HepG2 (cell line): ENCODE data around the gene PIWIL1. TPM values are rescaled to one million over a fixed set of nuclear protein-coding genes. Genes with fewer than 3 reads are reported as not detected.

Source experiments
- ATAC-seq: fragments of 200-7000 bp; cut with Tn5 transposase; 3 replicates; pipeline ENCODE4 v1.9.1; 2020; ENCODE audit warnings: mild to moderate bottlenecking, moderate library complexity
- BruUV-seq: library from RNA; stranded (reverse); fragments of 400-500 nt; replicated peaks from 2 replicates; lab custom pipeline; 2021; lab: Mats Ljungman, UMichigan
- CTCF ChIA-PET: fragments of 300-600 bp; formaldehyde crosslinking; extraction: SDS; loops from one replicate; lab custom pipeline; 2021; ENCODE audit warnings: low total read pairs, inconsistent platforms, low intra/inter-chr PET ratio; lab: Yijun Ruan, JAX
- POLR2A ChIA-PET: fragments of 350-600 bp; sonication (Branson Sonifier 250); formaldehyde crosslinking; loops from one replicate; lab custom pipeline; 2020; ENCODE audit warnings: antibody characterized with exemption, inconsistent platforms; lab: Yijun Ruan, JAX
- DNase-seq: peaks from one replicate; pipeline ENCODE4 v3.0.0-alpha.2; 2015; ENCODE audit warnings: low spot score
- FAIRE-seq: peaks from 3 replicates; lab custom pipeline; 2011; peaks lifted over from hg19 to GRCh38; lab: Jason Lieb, UNC
- H2AFZ ChIP-seq: one replicate; pipeline ENCODE4 v1.6.1; 2011; ENCODE audit warnings: low read length, inconsistent platforms
- H3K27ac ChIP-seq: fragments of 300-600 bp; 3 replicates; pipeline ENCODE4 v1.8.0; 2011; ENCODE audit warnings: mixed run types, mild to moderate bottlenecking, mixed read lengths, low read length, inconsistent platforms; ENCODE audit not compliant: insufficient read depth; ENCODE audit errors: extremely low read length
- H3K27me3 ChIP-seq, 2 experiments: fragments of 200-600 bp in 1 of 2; 2 replicates in 1 of 2; 3 replicates in 1 of 2; pipeline versions ENCODE4 v1.6.0 to v1.8.0; 2011; ENCODE audit warnings: low read length in 2 of 2, mild to moderate bottlenecking in 2 of 2, moderate library complexity in 2 of 2, inconsistent platforms in 1 of 2; ENCODE audit not compliant: insufficient read depth in 2 of 2, control insufficient read depth in 1 of 2
- H3K36me3 ChIP-seq, 2 experiments: fragments of 200-600 bp in 1 of 2; replicated peaks in 1 of 2; 2 replicates in 1 of 2; 3 replicates in 1 of 2; pipeline versions ENCODE4 v1.5.1 to v1.8.0; 2011; ENCODE audit warnings: low read length in 2 of 2, inconsistent platforms in 1 of 2; ENCODE audit not compliant: insufficient read depth in 2 of 2, control insufficient read depth in 1 of 2
- H3K4me1 ChIP-seq: 2 replicates; pipeline ENCODE4 v1.5.1; 2012; ENCODE audit warnings: low read length, inconsistent platforms; ENCODE audit not compliant: insufficient read depth
- H3K4me2 ChIP-seq: 2 replicates; pipeline ENCODE4 v1.6.0; 2011; ENCODE audit warnings: low read depth, low read length, inconsistent platforms
- H3K4me3 ChIP-seq, 3 experiments: fragments of 200-600 bp in 1 of 3; sonication (generic), shearing (Covaris generic) in 1 of 3; replicated peaks in 1 of 3; 2 replicates each; pipeline ENCODE4 v1.5.1; 2011 to 2016; ENCODE audit warnings: low read length in 3 of 3, inconsistent platforms in 2 of 3, low read depth in 2 of 3, mild to moderate bottlenecking in 2 of 3, control low read depth in 1 of 3, mixed read lengths in 1 of 3; ENCODE audit not compliant: insufficient read depth in 1 of 3
- H3K79me2 ChIP-seq: one replicate; pipeline ENCODE4 v1.6.1; 2011; ENCODE audit warnings: low read length, inconsistent platforms; ENCODE audit not compliant: insufficient read depth
- H3K9ac ChIP-seq: 2 replicates; pipeline ENCODE4 v1.6.0; 2011; ENCODE audit warnings: mild to moderate bottlenecking, low read depth, low read length, inconsistent platforms; ENCODE audit not compliant: insufficient read depth
- H3K9me3 ChIP-seq: 2 replicates; pipeline ENCODE4 v1.5.1; 2012; ENCODE audit warnings: mild to moderate bottlenecking, low read length
- H4K20me1 ChIP-seq: 2 replicates; pipeline ENCODE4 v1.6.0; 2011; ENCODE audit warnings: inconsistent platforms, mild to moderate bottlenecking, low read length, moderate library complexity; ENCODE audit not compliant: insufficient read depth
- CAMTA2 ChIP-seq: sonication (generic); formaldehyde crosslinking; IDR thresholded peaks from 2 replicates; pipeline ENCODE4 v1.4.0; 2020; ENCODE audit warnings: mild to moderate bottlenecking, missing genetic modification reagents, borderline replicate concordance
- CCAR2 ChIP-seq: fragments of 200-400 bp; formaldehyde crosslinking; optimal IDR thresholded peaks from 2 replicates; pipeline ENCODE3; 2018; ENCODE audit warnings: low read depth, mild to moderate bottlenecking, low read length, moderate library complexity
- CHD2 ChIP-seq: IDR thresholded peaks from 2 replicates; pipeline ENCODE4 v1.6.1; 2011; ENCODE audit warnings: low read depth, low read length, improper control_type of control experiment
- EHMT2 ChIP-seq: fragments of 200-600 bp; sonication (generic); IDR thresholded peaks from 2 replicates; pipeline ENCODE4 v1.7.0; 2017; ENCODE audit warnings: antibody characterized with exemption, low read depth, low read length, borderline replicate concordance
- ETV5 ChIP-seq: IDR thresholded peaks from 2 replicates; pipeline ENCODE4 v1.6.1; 2018; ENCODE audit warnings: missing biosample characterization, missing genetic modification reagents, inconsistent platforms, borderline replicate concordance
- HIVEP1 ChIP-seq: sonication (generic); formaldehyde crosslinking; IDR thresholded peaks from 2 replicates; pipeline ENCODE4 v1.4.0; 2020; ENCODE audit warnings: mild to moderate bottlenecking, missing genetic modification reagents
- LCORL ChIP-seq, 2 experiments: fragments of 450-650 bp in 1 of 2; sonication (generic) in 1 of 2; formaldehyde crosslinking in 1 of 2; IDR thresholded peaks; 2 replicates each; pipeline versions ENCODE4 v1.5.0 to v1.6.1; 2017 to 2020; ENCODE audit warnings: antibody characterized with exemption in 1 of 2, missing genetic modification reagents in 1 of 2
- NCOA5 ChIP-seq: sonication (generic); formaldehyde crosslinking; IDR thresholded peaks from 2 replicates; pipeline ENCODE4 v1.4.0; 2020; ENCODE audit warnings: missing genetic modification reagents
- TEAD3 ChIP-seq: optimal IDR thresholded peaks from 2 replicates; pipeline ENCODE3; 2016; ENCODE audit warnings: borderline replicate concordance
- YEATS4 ChIP-seq: sonication (generic); formaldehyde crosslinking; IDR thresholded peaks from 2 replicates; pipeline ENCODE4 v1.4.0; 2020; ENCODE audit warnings: missing genetic modification reagents, borderline replicate concordance
- ZFP1 ChIP-seq: IDR thresholded peaks from 2 replicates; pipeline ENCODE4 v1.6.1; 2016
- ZNF12 ChIP-seq: sonication (generic); formaldehyde crosslinking; IDR thresholded peaks from 2 replicates; pipeline ENCODE4 v1.5.0; 2020; ENCODE audit warnings: missing genetic modification reagents
- ZNF33A ChIP-seq: sonication (generic); formaldehyde crosslinking; IDR thresholded peaks from 2 replicates; pipeline ENCODE4 v1.5.1; 2020; ENCODE audit warnings: missing genetic modification reagents, mild to moderate bottlenecking, moderate library complexity, borderline replicate concordance
- ZSCAN22 ChIP-seq: sonication (generic); formaldehyde crosslinking; IDR thresholded peaks from 2 replicates; pipeline ENCODE4 v1.4.0; 2020; ENCODE audit warnings: mild to moderate bottlenecking, missing genetic modification reagents
- WGBS: methylation state at CpG from one replicate; pipeline ENCODE4 v1.1.6; 2017; ENCODE audit warnings: low lambda C conversion rate; 5-methylcytosine and 5-hydroxymethylcytosine counted together
- in situ Hi-C: cut with HindIII; loops from 2 replicates; pipeline ENCODE4 v1.10.0; 2017; ENCODE audit warnings: low pct_unique_long_range_greater_than_20kb; ENCODE audit not compliant: extremely low pct_ligation_motif_present
- intact Hi-C: fragments of 100-400 bp; cut with micrococcal nuclease; formaldehyde crosslinking; loops from one replicate; pipeline ENCODE4 v1.10.0; 2022; ENCODE audit not compliant: unreplicated experiment
- polyA plus RNA-seq, 8 experiments: library from polyadenylated mRNA; depleted of rRNA in 3 of 8; stranded (reverse) in 7 of 8; unstranded in 1 of 8; fragments of >200 nt; fragmentation: Illumina TruSeq in 4 of 8; extraction: Trizol in 4 of 8; gene quantifications; 2 replicates each; pipeline versions ENCODE4 v1.2.1 to v1.2.3, GENCODE V29; 2011 to 2016; ENCODE audit warnings: low read depth in 4 of 8, missing spikeins in 1 of 8, mixed read lengths in 1 of 8; ENCODE audit not compliant: insufficient read depth in 1 of 8
- total RNA-seq, 5 experiments: library from RNA; depleted of rRNA; stranded (reverse); fragments of >200 nt; fragmentation: Illumina TruSeq; extraction: Trizol; gene quantifications; 2 replicates each; pipeline ENCODE4 v1.2.3, GENCODE V29; 2016; ENCODE audit warnings: low read depth in 1 of 5
- TF ChIP-seq, protein P1 (sequence below): sonication (generic); formaldehyde crosslinking; conservative IDR thresholded peaks from 2 replicates; pipeline ENCODE4 v1.8.0; 2022; ENCODE audit warnings: low read depth, missing genetic modification reagents
- TF ChIP-seq, protein P2 (sequence below): sonication (generic); formaldehyde crosslinking; IDR thresholded peaks from 2 replicates; pipeline ENCODE4 v1.4.0; 2020; ENCODE audit warnings: missing genetic modification reagents

The PIWIL1 gene
- total and polyA plus RNA-seq, 2 of the 13 experiments (the other 11 are each of a cell fraction or from before 2014, with no cell fraction given), result not detected

DNA sequence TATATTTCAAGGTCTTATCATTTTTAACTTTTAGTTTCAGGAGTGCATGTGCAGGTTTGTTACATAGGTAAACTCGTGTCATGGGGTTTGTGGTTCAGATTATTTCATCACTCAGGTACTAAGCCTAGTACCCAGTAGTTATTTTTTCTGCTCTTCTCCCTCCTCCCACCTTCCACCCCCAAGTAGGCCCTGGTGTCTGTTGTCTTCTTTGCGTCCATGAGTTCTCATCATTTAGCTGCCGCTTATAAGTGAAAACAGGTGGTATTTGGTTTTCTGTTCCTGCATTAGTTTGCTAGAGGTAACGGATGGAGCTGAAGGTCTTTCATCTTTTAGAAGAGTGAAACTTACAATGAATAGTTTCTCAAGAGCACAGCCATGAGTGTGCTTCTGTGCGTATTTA, 24.4 kb downstream of the PIWIL1 start:
- 24% methylated on average over 5 of the region's 5 CpGs for WGBS
- in situ Hi-C loops, result no loop called here
- intact Hi-C loops, result no loop called here
- Histone ChIP-seq H3K9me3 (no peaks in the 10 kb centered on the region), H3K27me3 (peaks cover 3 to 66% of the 10 kb centered on the region in 2 experiments; a peak in 3 of 5 replicates), H4K20me1 (no peaks in the 10 kb centered on the region), H3K9ac (no peak overlapping the region), H3K4me2 (no peak overlapping the region), H3K4me3 (no peak overlapping the region), H3K79me2 (no peaks in the 10 kb centered on the region), H3K27ac (no peak overlapping the region), H2AFZ (no peak overlapping the region), H3K4me1 (no peaks in the 10 kb centered on the region), H3K36me3 (no peaks in the 10 kb centered on the region)
- FAIRE-seq, result no peak
- TF ChIP-seq NCOA5 (CRISPR knock-in tag) (no peak), ZNF12 (no peak), CHD2 (no peak), ETV5 (no peak), ZSCAN22 (CRISPR knock-in tag) (no peak)
- CTCF ChIA-PET, result no interaction called here
- no peak for ATAC-seq
- no TSS peak for BruUV-seq
- POLR2A ChIA-PET, result no interaction called here
- DNase-seq, result no peak

GRCh38 chr12:130364578-130364977, 26.9 kb downstream of the PIWIL1 start:
- no peak overlapping the region for H3K27ac ChIP-seq
- no peaks in the 10 kb centered on the region for H3K9me3 ChIP-seq
- H4K20me1 ChIP-seq, result no peaks in the 10 kb centered on the region
- no TSS peak for BruUV-seq
- in situ Hi-C loops, result no loop called here
- ATAC-seq, result no peak
- no peak overlapping the region for H3K4me3 ChIP-seq
- H3K4me1 ChIP-seq, result no peaks in the 10 kb centered on the region
- H3K36me3 ChIP-seq, result no peaks in the 10 kb centered on the region
- no peak overlapping the region for H2AFZ ChIP-seq
- no peak overlapping the region for H3K9ac ChIP-seq
- ChIA-PET POLR2A (no interaction called here), CTCF (no interaction called here)
- no peak for DNase-seq
- H3K4me2 ChIP-seq, result no peak overlapping the region
- H3K79me2 ChIP-seq, result no peaks in the 10 kb centered on the region
- no peak for FAIRE-seq
- WGBS, result 23% methylated on average over 2 of the region's 2 CpGs
- peaks cover 3 to 54% of the 10 kb centered on the region in 2 experiments; a peak in 4 of 5 replicates for H3K27me3 ChIP-seq
- intact Hi-C loops, result no loop called here
- no peak for TF ChIP-seq ZNF33A
- TF ChIP-seq, protein P1, sequence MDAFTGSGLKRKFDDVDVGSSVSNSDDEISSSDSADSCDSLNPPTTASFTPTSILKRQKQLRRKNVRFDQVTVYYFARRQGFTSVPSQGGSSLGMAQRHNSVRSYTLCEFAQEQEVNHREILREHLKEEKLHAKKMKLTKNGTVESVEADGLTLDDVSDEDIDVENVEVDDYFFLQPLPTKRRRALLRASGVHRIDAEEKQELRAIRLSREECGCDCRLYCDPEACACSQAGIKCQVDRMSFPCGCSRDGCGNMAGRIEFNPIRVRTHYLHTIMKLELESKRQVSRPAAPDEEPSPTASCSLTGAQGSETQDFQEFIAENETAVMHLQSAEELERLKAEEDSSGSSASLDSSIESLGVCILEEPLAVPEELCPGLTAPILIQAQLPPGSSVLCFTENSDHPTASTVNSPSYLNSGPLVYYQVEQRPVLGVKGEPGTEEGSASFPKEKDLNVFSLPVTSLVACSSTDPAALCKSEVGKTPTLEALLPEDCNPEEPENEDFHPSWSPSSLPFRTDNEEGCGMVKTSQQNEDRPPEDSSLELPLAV (CRISPR knock-in tag), result no peak
- no peak for TF ChIP-seq EHMT2
- TF ChIP-seq YEATS4 (CRISPR knock-in tag), result no peak
- TF ChIP-seq ZFP1 (CRISPR knock-in tag), result no peak
- TF ChIP-seq LCORL (IDR thresholded peaks at IDR 0.05), result no peak
- TF ChIP-seq LCORL (CRISPR knock-in tag; IDR thresholded peaks at IDR 0.05), result no peak
- TF ChIP-seq, protein P2, sequence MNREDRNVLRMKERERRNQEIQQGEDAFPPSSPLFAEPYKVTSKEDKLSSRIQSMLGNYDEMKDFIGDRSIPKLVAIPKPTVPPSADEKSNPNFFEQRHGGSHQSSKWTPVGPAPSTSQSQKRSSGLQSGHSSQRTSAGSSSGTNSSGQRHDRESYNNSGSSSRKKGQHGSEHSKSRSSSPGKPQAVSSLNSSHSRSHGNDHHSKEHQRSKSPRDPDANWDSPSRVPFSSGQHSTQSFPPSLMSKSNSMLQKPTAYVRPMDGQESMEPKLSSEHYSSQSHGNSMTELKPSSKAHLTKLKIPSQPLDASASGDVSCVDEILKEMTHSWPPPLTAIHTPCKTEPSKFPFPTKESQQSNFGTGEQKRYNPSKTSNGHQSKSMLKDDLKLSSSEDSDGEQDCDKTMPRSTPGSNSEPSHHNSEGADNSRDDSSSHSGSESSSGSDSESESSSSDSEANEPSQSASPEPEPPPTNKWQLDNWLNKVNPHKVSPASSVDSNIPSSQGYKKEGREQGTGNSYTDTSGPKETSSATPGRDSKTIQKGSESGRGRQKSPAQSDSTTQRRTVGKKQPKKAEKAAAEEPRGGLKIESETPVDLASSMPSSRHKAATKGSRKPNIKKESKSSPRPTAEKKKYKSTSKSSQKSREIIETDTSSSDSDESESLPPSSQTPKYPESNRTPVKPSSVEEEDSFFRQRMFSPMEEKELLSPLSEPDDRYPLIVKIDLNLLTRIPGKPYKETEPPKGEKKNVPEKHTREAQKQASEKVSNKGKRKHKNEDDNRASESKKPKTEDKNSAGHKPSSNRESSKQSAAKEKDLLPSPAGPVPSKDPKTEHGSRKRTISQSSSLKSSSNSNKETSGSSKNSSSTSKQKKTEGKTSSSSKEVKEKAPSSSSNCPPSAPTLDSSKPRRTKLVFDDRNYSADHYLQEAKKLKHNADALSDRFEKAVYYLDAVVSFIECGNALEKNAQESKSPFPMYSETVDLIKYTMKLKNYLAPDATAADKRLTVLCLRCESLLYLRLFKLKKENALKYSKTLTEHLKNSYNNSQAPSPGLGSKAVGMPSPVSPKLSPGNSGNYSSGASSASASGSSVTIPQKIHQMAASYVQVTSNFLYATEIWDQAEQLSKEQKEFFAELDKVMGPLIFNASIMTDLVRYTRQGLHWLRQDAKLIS (CRISPR knock-in tag), result no peak
- no peak for TF ChIP-seq HIVEP1 (CRISPR knock-in tag)
- TF ChIP-seq TEAD3, result no peak
- TF ChIP-seq CAMTA2 (CRISPR knock-in tag), result no peak
- TF ChIP-seq CCAR2, result no peak
